ENCODE results near the gene ZNF317. TPM values are rescaled to one million over a fixed set of nuclear protein-coding genes. Genes with fewer than 3 reads are reported as not detected.

Gene ZNF317
- 21.6 to 23.0 TPM (median 22.0 TPM) in 3 replicates for total RNA-seq
- long read RNA-seq, full-length matches to known transcripts, result 38 of 51 reads
- long read RNA-seq, partial matches to known transcripts, result 0 of 51 reads
- long read RNA-seq, other reads (novel, unspliced or antisense), result 13 of 51 reads

GRCh38 chr19:9140159-9140874, at the start of gene ZNF317:
Gene ZNF317, plus strand, starts transcription at chr19:9140397. Its CDS starts 15,620 bp downstream, at chr19:9156017.
- DNase-seq (ENCODE audit: low spot score), result peak; percentile 95
- Mint-ChIP-seq H3K9me3 (ENCODE audit: low read depth) (peaks cover 11% of the 10 kb centered on the region), H3K27me3 (ENCODE audit: low read depth) (no peaks in the 10 kb centered on the region), H3K4me3 (ENCODE audit: unreplicated experiment) (peak within 1 kb of the TSS; percentile 89), H3K4me1 (ENCODE audit: low read depth) (peaks cover 31% of the 10 kb centered on the region), H3K27ac (ENCODE audit: unreplicated experiment) (peak within 1 kb of the TSS; percentile 96), H3K36me3 (ENCODE audit: low read depth) (peaks cover 11% of the 10 kb centered on the region)
- TF ChIP-seq CTCF (IDR thresholded peaks at IDR 0.05), result no peak

- TF ChIP-seq CTCF (IDR thresholded peaks at IDR 0.05), result no peak
- peaks cover 3% of the 10 kb centered on the region for H3K27me3 Mint-ChIP-seq (ENCODE audit: low read depth)
Observed at GRCh38 chr19:9107375-9107774, 32.8 kb upstream of the ZNF317 start, which contains the start of gene OR7G2. Gene OR7G2, minus strand, starts transcription at chr19:9107475. Its CDS starts 4,232 bp downstream, at chr19:9103243.

GRCh38 chr19:9109959-9110358, 30.2 kb upstream of the ZNF317 start:
- no peak for TF ChIP-seq CTCF (IDR thresholded peaks at IDR 0.05)
- no peak overlapping the region for H3K4me3 Mint-ChIP-seq (ENCODE audit: unreplicated experiment)
- no peak for DNase-seq (ENCODE audit: low spot score)
- peaks cover 5% of the 10 kb centered on the region for H3K27me3 Mint-ChIP-seq (ENCODE audit: low read depth)
- H3K27ac Mint-ChIP-seq (ENCODE audit: unreplicated experiment), result no peak overlapping the region
- H3K36me3 Mint-ChIP-seq (ENCODE audit: low read depth), result no peaks in the 10 kb centered on the region
- no peaks in the 10 kb centered on the region for H3K4me1 Mint-ChIP-seq (ENCODE audit: low read depth)
- H3K9me3 Mint-ChIP-seq (ENCODE audit: low read depth), result no peaks in the 10 kb centered on the region

More at GRCh38 chr19:9107375-9107774, 32.8 kb upstream of the ZNF317 start, which contains the start of gene OR7G2:
- H3K36me3 Mint-ChIP-seq (ENCODE audit: low read depth), result no peaks in the 10 kb centered on the region
- no peak for DNase-seq (ENCODE audit: low spot score)
- H3K27ac Mint-ChIP-seq (ENCODE audit: unreplicated experiment), result no peak within 1 kb of the TSS
- no peaks in the 10 kb centered on the region for H3K9me3 Mint-ChIP-seq (ENCODE audit: low read depth)
- no peak within 1 kb of the TSS for H3K4me3 Mint-ChIP-seq (ENCODE audit: unreplicated experiment)
- no peaks in the 10 kb centered on the region for H3K4me1 Mint-ChIP-seq (ENCODE audit: low read depth)

- peaks cover 7% of the 10 kb centered on the region for H3K27me3 Mint-ChIP-seq (ENCODE audit: low read depth)
- TF ChIP-seq CTCF (IDR thresholded peaks at IDR 0.05), result no peak
- H3K9me3 Mint-ChIP-seq (ENCODE audit: low read depth), result peaks cover 4% of the 10 kb centered on the region
- DNase-seq (ENCODE audit: low spot score), result no peak
- H3K4me1 Mint-ChIP-seq (ENCODE audit: low read depth), result no peaks in the 10 kb centered on the region
- H3K27ac Mint-ChIP-seq (ENCODE audit: unreplicated experiment), result no peak within 1 kb of the TSS
- no peaks in the 10 kb centered on the region for H3K36me3 Mint-ChIP-seq (ENCODE audit: low read depth)
- no peak within 1 kb of the TSS for H3K4me3 Mint-ChIP-seq (ENCODE audit: unreplicated experiment)
Observed at GRCh38 chr19:9115307-9115813, 24.8 kb upstream of the ZNF317 start, which contains the start of gene OR7G1. Gene OR7G1, minus strand, starts transcription at chr19:9115763. Its CDS starts 0 bp downstream, at chr19:9115763.

- no peak overlapping the region for H3K4me3 Mint-ChIP-seq (ENCODE audit: unreplicated experiment)
- TF ChIP-seq CTCF (IDR thresholded peaks at IDR 0.05), result no peak
- H3K9me3 Mint-ChIP-seq (ENCODE audit: low read depth), result peaks cover 11% of the 10 kb centered on the region
- no peak for DNase-seq (ENCODE audit: low spot score)
- H3K27me3 Mint-ChIP-seq (ENCODE audit: low read depth), result peaks cover 7% of the 10 kb centered on the region
- H3K36me3 Mint-ChIP-seq (ENCODE audit: low read depth), result no peaks in the 10 kb centered on the region
- no peak overlapping the region for H3K27ac Mint-ChIP-seq (ENCODE audit: unreplicated experiment)
- no peaks in the 10 kb centered on the region for H3K4me1 Mint-ChIP-seq (ENCODE audit: low read depth)
Observed at GRCh38 chr19:9116547-9116946, 23.6 kb upstream of the ZNF317 start.
